Caco-2 (cell line): ENCODE measurements around the gene SCARB2. TPM values are rescaled to one million over a fixed set of nuclear protein-coding genes. Genes with fewer than 3 reads are reported as not detected.

ENCODE experiments used
- BruUV-seq: library from RNA; stranded (reverse); fragments of 400-500 nt; replicated peaks from 2 replicates; lab custom pipeline; 2021; lab: Mats Ljungman, UMichigan
- CTCF ChIA-PET: fragments of 300-600 bp; sonication (Branson Sonifier 250); formaldehyde crosslinking; loops from one replicate; lab custom pipeline; 2022; ENCODE audit warnings: antibody characterized with exemption; lab: Charles Lee
- POLR2A ChIA-PET: fragments of 300-600 bp; sonication (Branson Sonifier 250); formaldehyde crosslinking; loops from one replicate; lab custom pipeline; 2022; ENCODE audit warnings: antibody characterized with exemption; lab: Charles Lee
- DNase-seq, 2 experiments: peaks; one replicate each; pipeline versions ENCODE4 v3.0.0 to v3.0.0-alpha.2; 2020 to 2022
- H3K27me3 ChIP-seq: replicated peaks from 2 replicates; pipeline ENCODE4 v1.6.0; 2011; ENCODE audit warnings: low read length; ENCODE audit not compliant: control insufficient read depth, insufficient read depth
- H3K36me3 ChIP-seq: 2 replicates; pipeline ENCODE4 v1.5.1; 2011; ENCODE audit warnings: low read length; ENCODE audit not compliant: control insufficient read depth, insufficient read depth
- H3K4me1 ChIP-seq: fragments of 250-450 bp; sonication (Bioruptor Pico); 2 replicates; pipeline ENCODE4 v1.5.1; 2020; ENCODE audit warnings: mild to moderate bottlenecking
- H3K4me3 ChIP-seq: 2 replicates; pipeline ENCODE4 v1.5.1; 2011; ENCODE audit warnings: low read depth, mild to moderate bottlenecking, control low read depth, low read length
- H3K9me3 ChIP-seq: fragments of 250-450 bp; sonication (Bioruptor Pico); 2 replicates; pipeline ENCODE4 v1.5.1; 2020; ENCODE audit warnings: mild to moderate bottlenecking, moderate library complexity
- H3K27ac Mint-ChIP-seq: one replicate; pipeline ENCODE4 v1.8.0; 2022; ENCODE audit warnings: mixed read lengths; ENCODE audit not compliant: unreplicated experiment
- H3K27me3 Mint-ChIP-seq: one replicate; pipeline ENCODE4 v1.8.0; 2022; ENCODE audit warnings: mixed read lengths; ENCODE audit not compliant: insufficient read depth, unreplicated experiment
- H3K36me3 Mint-ChIP-seq: one replicate; pipeline ENCODE4 v1.8.0; 2022; ENCODE audit warnings: mild to moderate bottlenecking, mixed read lengths; ENCODE audit not compliant: insufficient read depth, unreplicated experiment
- H3K4me1 Mint-ChIP-seq: one replicate; pipeline ENCODE4 v1.8.0; 2022; ENCODE audit warnings: low read depth, mixed read lengths; ENCODE audit not compliant: unreplicated experiment
- H3K4me3 Mint-ChIP-seq: one replicate; pipeline ENCODE4 v1.8.0; 2022; ENCODE audit warnings: mild to moderate bottlenecking, moderate library complexity, mixed read lengths; ENCODE audit not compliant: unreplicated experiment
- H3K9me3 Mint-ChIP-seq: one replicate; pipeline ENCODE4 v1.8.0; 2022; ENCODE audit warnings: mixed read lengths; ENCODE audit not compliant: unreplicated experiment
- intact Hi-C: fragments of 100-400 bp; cut with micrococcal nuclease; formaldehyde crosslinking; loops from one replicate; pipeline ENCODE4 v1.10.0; 2022; ENCODE audit not compliant: unreplicated experiment
- total RNA-seq: library from RNA; stranded (reverse); gene quantifications from 2 replicates; pipeline ENCODE4 v1.2.3, GENCODE V29; 2022
- TF ChIP-seq, protein P1 (sequence below), 2 experiments: fragments of 200-600 bp in 1 of 2; IDR thresholded peaks; 1 replicate in 1 of 2; 2 replicates in 1 of 2; pipeline versions ENCODE4 v1.5.1 to v1.8.0; 2011 to 2022; ENCODE audit warnings: antibody characterized with exemption in 1 of 2, control low read depth in 1 of 2, inconsistent platforms in 1 of 2, low read depth in 1 of 2, low read length in 1 of 2, mild to moderate bottlenecking in 1 of 2, moderate library complexity in 1 of 2; ENCODE audit not compliant: insufficient read depth in 1 of 2, severe bottlenecking in 1 of 2, unreplicated experiment in 1 of 2

SCARB2 gene
- total RNA-seq, 1 experiment from 2014 or later = 150 TPM

DNA sequence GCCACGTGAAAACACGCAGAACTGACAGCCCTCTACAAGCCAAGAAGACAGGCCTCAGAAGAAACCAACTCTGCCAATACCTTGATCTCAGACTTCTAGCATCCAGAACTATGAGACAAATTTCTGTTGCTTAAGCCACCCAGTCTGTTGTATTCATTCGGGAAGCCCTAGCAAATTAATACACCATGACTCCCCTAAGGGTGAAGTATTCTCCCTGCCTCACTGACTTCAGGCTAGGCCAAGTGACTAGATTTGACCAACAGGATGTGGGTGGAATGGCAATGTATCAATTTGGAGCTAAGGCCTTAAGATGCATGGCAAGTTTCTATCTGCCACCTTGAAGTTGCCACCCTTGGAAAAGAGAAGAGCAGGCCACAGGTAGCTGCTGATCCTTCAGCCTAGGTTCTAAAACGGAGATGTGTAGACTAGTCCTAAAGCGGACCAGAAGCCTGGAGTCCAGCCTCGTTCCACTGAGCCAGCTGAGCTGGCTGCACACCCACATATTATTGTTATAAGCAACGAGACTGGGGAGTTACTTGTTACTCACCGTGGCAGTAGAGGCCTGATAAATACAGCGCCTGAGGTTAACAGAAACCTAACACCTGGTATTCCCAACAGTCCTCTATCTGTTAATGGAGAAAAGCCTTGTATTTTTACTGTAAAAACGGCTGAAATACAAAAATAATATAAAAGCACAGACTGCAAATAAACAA is 16.4 kb downstream of the SCARB2 start:
- TF ChIP-seq, protein P1, sequence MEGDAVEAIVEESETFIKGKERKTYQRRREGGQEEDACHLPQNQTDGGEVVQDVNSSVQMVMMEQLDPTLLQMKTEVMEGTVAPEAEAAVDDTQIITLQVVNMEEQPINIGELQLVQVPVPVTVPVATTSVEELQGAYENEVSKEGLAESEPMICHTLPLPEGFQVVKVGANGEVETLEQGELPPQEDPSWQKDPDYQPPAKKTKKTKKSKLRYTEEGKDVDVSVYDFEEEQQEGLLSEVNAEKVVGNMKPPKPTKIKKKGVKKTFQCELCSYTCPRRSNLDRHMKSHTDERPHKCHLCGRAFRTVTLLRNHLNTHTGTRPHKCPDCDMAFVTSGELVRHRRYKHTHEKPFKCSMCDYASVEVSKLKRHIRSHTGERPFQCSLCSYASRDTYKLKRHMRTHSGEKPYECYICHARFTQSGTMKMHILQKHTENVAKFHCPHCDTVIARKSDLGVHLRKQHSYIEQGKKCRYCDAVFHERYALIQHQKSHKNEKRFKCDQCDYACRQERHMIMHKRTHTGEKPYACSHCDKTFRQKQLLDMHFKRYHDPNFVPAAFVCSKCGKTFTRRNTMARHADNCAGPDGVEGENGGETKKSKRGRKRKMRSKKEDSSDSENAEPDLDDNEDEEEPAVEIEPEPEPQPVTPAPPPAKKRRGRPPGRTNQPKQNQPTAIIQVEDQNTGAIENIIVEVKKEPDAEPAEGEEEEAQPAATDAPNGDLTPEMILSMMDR (IDR thresholded peaks at IDR 0.05; ENCODE audit: insufficient read depth in 1 of 2, low read depth in 1 of 2, low read length in 1 of 2, severe bottlenecking in 1 of 2, unreplicated experiment in 1 of 2) = no peak
- intact Hi-C loops = no loop called here
- CTCF ChIA-PET = no interaction called here
- no peaks in the 10 kb centered on the region for H3K9me3 Mint-ChIP-seq
- H3K9me3 ChIP-seq = no peaks in the 10 kb centered on the region
- H3K4me3 ChIP-seq = no peak overlapping the region
- H3K4me1 ChIP-seq = peaks cover 31% of the 10 kb centered on the region
- H3K4me3 Mint-ChIP-seq = no peak overlapping the region
- peaks cover 15% of the 10 kb centered on the region for H3K4me1 Mint-ChIP-seq
- DNase-seq = no peak
- H3K36me3 Mint-ChIP-seq = peaks cover 54% of the 10 kb centered on the region
- H3K27me3 Mint-ChIP-seq = no peaks in the 10 kb centered on the region
- POLR2A ChIA-PET = no interaction called here
- H3K36me3 ChIP-seq = peaks cover 9% of the 10 kb centered on the region
- H3K27ac Mint-ChIP-seq = no peak overlapping the region
- H3K27me3 ChIP-seq = no peaks in the 10 kb centered on the region
- no TSS peak for BruUV-seq

GRCh38 chr4:76196376-76196775 is 17.2 kb downstream of the SCARB2 start:
- H3K4me3 ChIP-seq = no peak overlapping the region
- Mint-ChIP-seq H3K9me3 (no peaks in the 10 kb centered on the region), H3K27ac (no peak overlapping the region), H3K36me3 (peaks cover 59% of the 10 kb centered on the region), H3K4me1 (peaks cover 15% of the 10 kb centered on the region), H3K27me3 (no peaks in the 10 kb centered on the region), H3K4me3 (no peak overlapping the region)
- TF ChIP-seq, protein P1 (IDR thresholded peaks at IDR 0.05; ENCODE audit: insufficient read depth in 1 of 2, low read depth in 1 of 2, low read length in 1 of 2, severe bottlenecking in 1 of 2, unreplicated experiment in 1 of 2) = no peak
- ChIA-PET POLR2A (no interaction called here), CTCF (no interaction called here)
- H3K27me3 ChIP-seq = no peaks in the 10 kb centered on the region
- DNase-seq = no peak
- H3K36me3 ChIP-seq = peaks cover 9% of the 10 kb centered on the region
- no peaks in the 10 kb centered on the region for H3K9me3 ChIP-seq
- intact Hi-C loops = no loop called here
- BruUV-seq = no TSS peak
- peaks cover 26% of the 10 kb centered on the region for H3K4me1 ChIP-seq

DNA sequence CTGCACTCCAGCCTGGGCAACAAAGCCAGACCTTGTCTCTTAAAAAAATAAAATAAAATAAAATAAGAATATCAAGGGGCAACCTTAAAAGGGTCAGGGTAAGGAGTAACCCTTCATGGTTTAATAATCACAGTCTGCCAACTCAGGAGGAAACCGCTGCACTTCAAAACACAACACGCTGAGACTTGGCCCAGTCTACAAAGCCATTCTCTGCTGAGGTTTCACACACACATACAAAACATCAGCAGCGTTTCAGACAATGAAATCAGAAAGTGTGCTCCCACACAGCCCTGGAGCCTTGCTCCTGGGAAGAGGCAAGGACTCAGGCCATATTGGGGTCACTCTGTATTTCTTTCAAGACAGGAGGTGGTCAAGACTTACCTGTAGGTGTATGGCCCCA is 18.3 kb downstream of the SCARB2 start:
- H3K4me3 ChIP-seq = no peak overlapping the region
- Mint-ChIP-seq H3K36me3 (peaks cover 59% of the 10 kb centered on the region), H3K27ac (no peak overlapping the region), H3K4me1 (peaks cover 7% of the 10 kb centered on the region), H3K9me3 (no peaks in the 10 kb centered on the region), H3K4me3 (no peak overlapping the region), H3K27me3 (no peaks in the 10 kb centered on the region)
- TF ChIP-seq, protein P1 (IDR thresholded peaks at IDR 0.05; ENCODE audit: insufficient read depth in 1 of 2, low read depth in 1 of 2, low read length in 1 of 2, severe bottlenecking in 1 of 2, unreplicated experiment in 1 of 2) = no peak
- H3K9me3 ChIP-seq = no peaks in the 10 kb centered on the region
- intact Hi-C loops = no loop called here
- ChIA-PET POLR2A (no interaction called here), CTCF (no interaction called here)
- no TSS peak for BruUV-seq
- peaks cover 9% of the 10 kb centered on the region for H3K36me3 ChIP-seq
- no peaks in the 10 kb centered on the region for H3K27me3 ChIP-seq
- peaks cover 15% of the 10 kb centered on the region for H3K4me1 ChIP-seq
- no peak for DNase-seq
